AG10803 (cell line): ENCODE results near the gene KCTD17.

Experiments
- DNase-seq: peaks from one replicate; pipeline ENCODE4 v3.0.0; 2010; ENCODE audit warnings: low read depth
- H3K4me3 ChIP-seq: 2 replicates; pipeline ENCODE4 v1.5.1; 2011; ENCODE audit warnings: mild to moderate bottlenecking, low read length, control low read depth
- TF ChIP-seq, protein P1 (sequence below): conservative IDR thresholded peaks from 2 replicates; pipeline ENCODE4 v1.5.1; 2011; ENCODE audit warnings: mild to moderate bottlenecking, low read length, control low read depth, inconsistent platforms

Gene KCTD17

GRCh38 chr22:37072673-37073072 is 21.1 kb downstream of the KCTD17 start:
- TF ChIP-seq, protein P1, sequence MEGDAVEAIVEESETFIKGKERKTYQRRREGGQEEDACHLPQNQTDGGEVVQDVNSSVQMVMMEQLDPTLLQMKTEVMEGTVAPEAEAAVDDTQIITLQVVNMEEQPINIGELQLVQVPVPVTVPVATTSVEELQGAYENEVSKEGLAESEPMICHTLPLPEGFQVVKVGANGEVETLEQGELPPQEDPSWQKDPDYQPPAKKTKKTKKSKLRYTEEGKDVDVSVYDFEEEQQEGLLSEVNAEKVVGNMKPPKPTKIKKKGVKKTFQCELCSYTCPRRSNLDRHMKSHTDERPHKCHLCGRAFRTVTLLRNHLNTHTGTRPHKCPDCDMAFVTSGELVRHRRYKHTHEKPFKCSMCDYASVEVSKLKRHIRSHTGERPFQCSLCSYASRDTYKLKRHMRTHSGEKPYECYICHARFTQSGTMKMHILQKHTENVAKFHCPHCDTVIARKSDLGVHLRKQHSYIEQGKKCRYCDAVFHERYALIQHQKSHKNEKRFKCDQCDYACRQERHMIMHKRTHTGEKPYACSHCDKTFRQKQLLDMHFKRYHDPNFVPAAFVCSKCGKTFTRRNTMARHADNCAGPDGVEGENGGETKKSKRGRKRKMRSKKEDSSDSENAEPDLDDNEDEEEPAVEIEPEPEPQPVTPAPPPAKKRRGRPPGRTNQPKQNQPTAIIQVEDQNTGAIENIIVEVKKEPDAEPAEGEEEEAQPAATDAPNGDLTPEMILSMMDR = no peak
- no peak for DNase-seq

DNA sequence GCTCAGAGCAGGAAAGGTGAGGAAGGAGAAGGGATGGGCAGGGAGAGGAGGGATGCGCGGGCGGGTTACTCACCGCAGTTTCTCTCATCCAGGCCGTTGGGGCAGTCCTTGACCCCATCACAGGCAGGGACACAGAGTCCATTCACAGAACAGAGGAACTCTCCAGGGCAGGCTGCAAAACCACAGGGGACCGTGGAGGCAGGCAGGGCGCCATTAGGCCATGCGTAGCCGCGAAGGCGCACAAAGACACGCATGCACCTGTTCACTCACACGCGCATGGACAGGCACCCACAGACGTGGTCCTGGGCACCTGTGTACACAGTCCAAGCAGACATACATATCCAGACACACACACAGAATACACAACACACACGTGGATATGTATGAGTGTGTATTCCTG is 23.0 kb downstream of the KCTD17 start:
- no peak for DNase-seq
- TF ChIP-seq, protein P1 = no peak
- H3K4me3 ChIP-seq = no peak overlapping the region

More at GRCh38 chr22:37072673-37073072, 21.1 kb downstream of the KCTD17 start:
- no peak overlapping the region for H3K4me3 ChIP-seq

DNA sequence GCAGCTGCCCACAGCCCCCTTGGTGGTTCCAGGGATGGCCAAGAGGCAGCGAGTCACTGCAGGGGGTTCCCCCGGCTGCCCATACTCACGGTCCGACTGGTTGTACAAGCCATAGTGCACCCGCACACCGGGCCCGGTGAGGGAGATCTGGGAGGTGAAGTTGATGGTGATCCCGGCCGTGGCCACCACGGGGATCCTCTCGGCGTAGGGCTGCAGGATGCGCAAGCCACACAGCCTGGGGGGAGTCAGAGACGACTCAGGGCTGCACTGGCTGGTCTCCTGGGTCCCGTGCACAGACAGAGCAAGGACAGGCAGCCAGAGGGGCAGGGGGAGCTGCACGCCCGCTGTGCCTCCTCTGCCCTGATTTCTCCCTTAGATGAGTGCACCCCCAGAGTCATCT is 23.5 kb downstream of the KCTD17 start:
- DNase-seq = no peak
- H3K4me3 ChIP-seq = no peak overlapping the region
- TF ChIP-seq, protein P1 = no peak

DNA sequence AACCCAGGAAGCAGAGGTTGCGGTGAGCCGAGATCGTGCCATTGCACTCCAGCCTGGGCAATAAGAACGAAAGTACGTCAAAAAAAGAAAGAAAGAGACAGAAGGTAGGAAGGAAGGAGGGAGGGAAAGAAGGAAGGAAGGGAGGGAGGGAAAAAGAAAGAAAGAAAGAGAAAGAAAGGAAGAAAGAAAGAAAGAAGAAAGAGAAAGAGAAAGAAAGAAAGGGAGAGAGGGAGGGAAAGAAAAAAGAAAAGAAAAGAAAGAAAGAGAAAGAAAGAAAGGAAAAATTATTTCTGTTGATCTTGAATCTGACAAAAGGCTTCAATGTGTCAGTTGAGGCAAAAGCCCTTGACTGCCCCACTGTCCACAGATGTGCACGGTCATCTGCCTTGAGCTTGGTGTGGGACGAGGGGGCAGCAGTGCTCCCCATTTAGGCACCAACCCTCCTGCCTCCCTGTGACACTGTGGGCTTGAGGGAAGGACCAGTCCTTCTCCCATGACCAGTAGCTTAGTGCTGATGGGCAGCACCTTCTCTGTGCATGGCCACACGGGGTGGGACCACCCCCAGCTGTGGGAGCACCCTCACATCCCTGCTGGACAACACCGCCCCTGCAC is 24.4 kb downstream of the KCTD17 start:
- H3K4me3 ChIP-seq = no peak overlapping the region
- TF ChIP-seq, protein P1 = no peak
- DNase-seq = no peak

DNA sequence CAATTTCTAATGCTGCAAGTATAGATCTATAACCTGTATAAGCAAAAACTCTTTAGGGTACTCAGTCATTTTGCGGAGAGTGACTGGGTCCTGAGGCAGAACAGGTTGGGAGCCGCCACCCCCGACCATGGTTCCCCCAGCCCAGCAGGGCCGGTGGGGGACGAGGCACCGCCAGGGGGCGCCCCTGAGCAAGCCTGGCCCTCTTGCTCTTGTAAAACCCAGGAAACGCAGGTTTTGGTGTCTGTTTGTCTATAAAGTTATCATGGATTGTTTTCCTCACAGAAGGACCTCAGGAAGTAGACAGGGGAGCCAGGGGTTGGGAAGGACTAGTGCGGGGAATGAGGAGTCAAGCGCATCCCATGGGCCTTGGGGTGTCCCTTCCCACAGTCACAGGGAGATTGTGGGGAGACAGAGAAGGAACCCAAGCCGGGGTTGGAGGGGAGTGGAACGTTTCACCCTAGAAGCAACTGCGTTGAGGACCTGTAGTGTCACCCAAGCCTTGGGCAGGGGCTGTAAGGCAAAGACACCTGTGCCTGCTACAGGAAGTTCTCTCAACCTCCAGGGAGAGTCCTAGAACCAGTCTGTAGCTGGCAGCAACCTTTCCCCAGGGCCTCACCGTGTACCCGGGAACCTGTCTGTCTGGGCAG is 26.4 kb downstream of the KCTD17 start:
- H3K4me3 ChIP-seq = no peak overlapping the region
- DNase-seq = peak; percentile 29
- TF ChIP-seq, protein P1 = peak; percentile 94

DNA sequence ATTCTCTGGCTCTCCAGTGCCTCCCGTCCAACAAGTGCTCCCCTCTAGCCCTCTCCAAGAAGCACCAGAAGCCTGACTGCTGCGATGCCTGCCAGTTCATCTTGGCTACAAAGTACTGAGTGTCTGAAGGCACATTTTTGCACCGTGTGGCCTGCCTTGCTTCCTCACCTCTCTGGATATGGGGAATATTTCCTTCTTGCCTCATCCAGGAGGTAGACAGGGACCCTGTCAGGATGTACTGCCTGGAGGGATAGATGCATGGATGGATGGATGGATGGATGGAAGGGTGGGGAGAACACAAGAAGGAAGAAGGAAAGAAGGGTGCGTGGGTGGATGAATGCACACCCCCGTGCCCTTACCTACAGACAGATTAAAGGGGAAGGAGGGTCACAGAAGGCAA is 27.6 kb downstream of the KCTD17 start:
- TF ChIP-seq, protein P1 = no peak
- no peak for DNase-seq
- H3K4me3 ChIP-seq = no peak overlapping the region

- no peak overlapping the region for H3K4me3 ChIP-seq
- TF ChIP-seq, protein P1 = no peak
- peak; percentile 4 for DNase-seq
Measured at GRCh38 chr22:37079668-37080171, 28.2 kb downstream of the KCTD17 start.
